ENCODE measurements around the gene ZNF701.
"Not testable (repeated sequence)": the region's sequence is repeated elsewhere in the genome, so short reads cannot be mapped to it uniquely, and the experiment has no call there.

The ZNF701 gene

DNA sequence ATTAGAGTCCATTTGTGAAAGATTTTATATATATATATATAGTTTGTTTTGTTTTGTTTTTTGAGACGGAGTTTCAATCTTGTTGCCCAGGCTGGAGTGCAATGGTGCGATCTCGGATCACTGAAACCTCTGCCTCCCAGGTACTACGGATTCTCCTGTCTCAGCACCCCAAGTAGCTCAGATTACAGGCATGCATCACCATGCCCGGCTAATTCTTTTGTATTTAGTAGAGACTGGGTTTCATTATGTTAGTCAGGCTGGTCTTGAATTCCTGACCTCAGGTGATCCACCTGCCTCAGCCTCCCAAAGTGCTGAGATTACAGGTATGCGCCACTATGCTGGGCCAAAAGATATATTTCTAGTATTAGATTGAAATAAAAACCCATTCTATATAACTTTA lies 4.0 kb upstream of the ZNF701 start:
- DNase-seq (ENCODE audit: low read depth in 2 of 2) = no peak

DNA sequence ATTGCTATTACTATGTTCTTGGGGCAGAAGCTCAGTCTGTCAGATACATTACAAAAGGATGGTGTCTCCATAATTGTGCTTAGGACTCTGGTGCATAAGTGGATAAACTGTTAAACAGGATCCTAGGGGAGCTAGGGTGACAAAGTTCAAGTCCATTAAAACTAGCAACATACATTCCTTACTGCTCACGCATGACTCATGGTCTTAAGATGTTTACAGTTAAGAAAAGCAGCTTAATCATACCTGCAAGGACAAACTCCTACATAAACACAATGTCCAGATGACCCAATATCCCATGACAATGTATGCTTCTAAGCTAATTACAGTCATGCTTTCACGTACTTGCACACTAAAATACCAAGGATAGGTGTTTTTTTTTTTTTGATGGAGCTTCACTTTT lies 3.5 kb upstream of the ZNF701 start:
- DNase-seq (ENCODE audit: low read depth in 2 of 2) = no peak

DNA sequence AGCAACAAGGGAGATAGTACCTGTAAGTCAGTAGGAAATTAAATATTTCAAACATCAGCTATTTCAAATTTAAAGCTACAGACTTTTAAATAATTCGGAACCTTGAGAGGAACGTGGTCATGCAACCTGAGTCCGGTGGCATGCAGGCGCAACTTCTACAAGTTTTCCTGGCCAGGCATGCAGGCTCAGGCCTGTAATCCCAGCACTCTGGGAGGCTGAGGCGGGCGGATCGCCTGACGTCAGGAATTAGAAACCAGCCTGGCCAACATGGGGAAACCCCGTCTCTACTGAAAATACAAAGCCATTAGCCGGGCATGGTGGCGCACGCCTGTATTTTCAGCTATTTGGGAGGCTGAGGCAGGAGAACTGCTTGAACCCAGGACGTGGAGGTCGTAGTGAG lies 2.2 kb upstream of the ZNF701 start:
- no peak for DNase-seq (ENCODE audit: low read depth in 2 of 2)

DNA sequence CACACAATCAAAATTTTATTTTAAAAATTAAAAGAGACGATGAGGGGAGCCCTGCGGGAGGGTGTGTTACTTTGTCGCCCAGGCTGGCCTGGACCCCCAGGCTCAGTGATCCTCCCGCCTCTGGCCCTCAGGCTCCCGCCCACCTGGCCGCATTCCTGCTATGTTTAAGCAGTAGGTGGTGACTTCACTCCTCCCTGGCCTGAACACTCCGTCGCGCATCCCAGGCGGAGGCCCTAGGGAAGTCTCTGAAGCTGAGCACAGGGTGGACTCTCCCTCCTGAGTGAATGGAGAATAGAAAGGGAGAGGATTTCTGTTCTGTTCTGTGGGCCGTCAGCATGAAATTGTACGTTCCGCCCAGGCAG lies 468 bp upstream of the ZNF701 start:
- not testable (repeated sequence) for DNase-seq (ENCODE audit: low read depth in 2 of 2)

DNA sequence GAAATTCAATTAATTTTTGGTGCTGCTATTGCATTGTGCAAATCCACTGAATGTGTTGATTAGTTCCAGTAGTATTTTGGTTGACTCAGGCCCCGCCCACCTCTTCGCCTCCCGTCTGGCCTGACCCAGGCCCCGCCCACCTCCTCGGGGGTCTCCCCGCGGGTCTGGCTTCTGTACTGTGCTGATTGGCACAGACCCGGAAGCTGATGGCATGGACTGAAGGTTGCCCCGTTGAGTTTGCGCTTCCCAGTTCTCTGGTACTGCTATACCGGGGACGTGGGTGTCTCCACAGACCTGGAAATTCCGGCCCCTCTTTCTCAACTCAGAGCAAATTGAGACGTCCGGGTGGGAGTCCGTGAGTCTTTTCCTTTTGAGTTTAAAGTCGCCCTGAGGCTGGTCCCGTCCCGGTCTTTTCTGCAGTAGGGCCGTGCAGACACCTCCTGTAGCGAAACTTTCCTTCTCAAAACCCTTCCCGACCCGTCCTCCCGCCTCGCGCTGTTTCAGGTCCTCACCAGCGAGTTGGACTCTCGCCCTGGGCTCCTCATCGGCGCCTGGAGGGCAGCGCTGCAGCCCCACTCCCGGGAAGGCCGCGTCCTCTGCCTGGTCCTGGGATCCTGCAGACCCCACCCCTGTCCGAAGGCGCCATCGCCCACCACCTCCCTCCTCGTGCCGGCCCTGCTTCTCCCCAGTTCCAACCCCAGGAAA lies 14.8 kb downstream of the ZNF701 start:
- DNase-seq (ENCODE audit: low read depth in 2 of 2) = no peak

DNA sequence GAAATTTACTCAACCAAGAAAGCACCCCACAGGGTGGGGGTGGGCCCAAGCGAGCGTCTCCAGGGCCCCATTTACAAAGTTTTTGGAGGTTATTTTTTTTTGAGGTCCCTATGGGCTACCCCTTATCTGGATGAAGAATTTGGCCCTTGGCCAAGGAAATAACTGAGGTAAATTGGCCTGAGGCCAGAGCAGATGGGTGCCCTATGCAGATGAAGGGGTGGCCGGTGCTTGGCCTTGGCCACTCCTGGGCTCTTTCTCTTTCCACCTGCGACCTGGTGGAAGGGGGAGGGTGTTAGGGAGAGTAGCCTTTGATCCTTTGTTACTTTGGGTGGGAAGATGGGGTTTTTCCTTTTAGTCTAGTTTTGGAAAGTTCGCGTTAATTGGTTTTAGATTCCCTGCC lies 15.5 kb downstream of the ZNF701 start:
- no peak for DNase-seq (ENCODE audit: low read depth in 2 of 2)

DNA sequence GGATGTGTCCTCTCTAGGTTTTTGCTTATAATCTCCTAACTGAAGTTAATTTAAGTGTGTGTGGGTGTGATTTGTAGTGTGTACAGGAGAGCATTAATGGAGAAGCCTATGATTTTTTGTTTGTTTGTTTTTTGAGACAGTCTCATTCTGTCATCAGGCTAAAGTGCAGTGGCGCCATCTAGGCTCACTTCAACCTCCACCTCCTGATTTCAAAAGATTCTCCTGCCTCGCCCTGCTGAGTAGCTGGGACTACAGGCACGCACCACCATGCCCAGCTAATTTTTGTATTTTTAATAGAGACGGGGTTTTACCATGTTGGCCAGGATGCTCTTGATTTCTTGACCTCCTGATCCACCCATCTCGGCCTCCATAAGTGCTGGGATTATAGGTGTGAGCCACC lies 20.6 kb downstream of the ZNF701 start:
- DNase-seq (ENCODE audit: low read depth in 2 of 2) = no peak

DNA sequence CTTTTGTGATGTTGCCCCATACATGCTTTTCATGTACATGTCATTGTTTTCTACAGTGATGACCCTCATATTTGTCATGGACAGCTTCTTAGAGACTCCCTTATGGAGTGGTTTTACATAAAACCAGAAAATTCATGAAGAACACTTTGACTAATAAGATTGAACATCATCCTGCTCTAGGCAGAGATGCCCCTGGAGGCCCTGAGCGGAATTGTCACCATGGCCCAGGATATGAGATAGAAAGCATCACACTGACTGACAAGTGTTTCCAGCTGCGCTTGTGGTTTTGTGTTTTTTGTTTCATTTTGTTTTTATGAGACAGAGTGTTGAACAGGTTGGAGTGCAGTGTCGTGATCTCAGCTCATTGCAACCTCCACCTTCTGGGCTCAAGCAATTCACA lies 22.2 kb downstream of the ZNF701 start:
- no peak for DNase-seq (ENCODE audit: low read depth in 2 of 2)

DNA sequence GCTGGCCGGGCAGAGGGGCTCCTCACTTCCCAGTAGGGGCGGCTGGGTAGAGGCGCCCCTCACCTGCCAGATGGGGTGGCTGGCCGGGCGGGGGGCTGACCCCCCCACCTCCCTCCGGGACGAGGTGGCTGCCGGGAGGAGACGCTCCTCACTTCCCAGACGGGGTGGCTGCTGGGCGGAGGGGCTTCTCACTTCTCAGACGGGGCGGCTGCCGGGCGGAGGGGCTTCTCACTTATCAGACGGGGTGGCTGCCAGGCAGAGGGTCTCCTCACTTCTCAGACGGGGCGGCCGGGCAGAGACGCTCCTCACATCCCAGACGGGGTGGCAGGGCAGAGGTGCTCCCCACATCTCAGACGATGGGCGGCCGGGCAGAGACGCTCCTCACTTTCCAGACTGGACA lies 23.4 kb downstream of the ZNF701 start:
- DNase-seq (ENCODE audit: low read depth in 2 of 2) = not testable (repeated sequence)

DNA sequence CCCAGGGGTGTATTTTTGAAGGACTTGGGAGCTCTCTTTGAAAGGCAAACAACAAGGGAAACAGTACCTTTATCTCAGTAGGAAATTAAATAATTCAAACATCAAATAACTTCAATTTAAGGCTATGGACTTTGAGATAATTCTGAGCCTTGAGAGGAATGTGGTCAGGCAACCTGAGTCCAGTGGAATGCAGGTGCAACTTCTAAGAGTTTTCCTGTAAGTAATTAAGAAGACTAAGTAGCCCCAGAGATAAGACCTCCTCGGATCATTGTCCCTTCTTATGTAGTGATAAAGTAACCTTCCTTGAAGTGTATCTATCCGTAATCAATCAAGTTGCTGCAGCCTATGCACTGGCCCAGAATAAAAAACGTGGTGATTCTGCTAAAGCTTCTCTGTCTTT lies 29.2 kb downstream of the ZNF701 start:
- DNase-seq (ENCODE audit: low read depth in 2 of 2) = no peak

DNA sequence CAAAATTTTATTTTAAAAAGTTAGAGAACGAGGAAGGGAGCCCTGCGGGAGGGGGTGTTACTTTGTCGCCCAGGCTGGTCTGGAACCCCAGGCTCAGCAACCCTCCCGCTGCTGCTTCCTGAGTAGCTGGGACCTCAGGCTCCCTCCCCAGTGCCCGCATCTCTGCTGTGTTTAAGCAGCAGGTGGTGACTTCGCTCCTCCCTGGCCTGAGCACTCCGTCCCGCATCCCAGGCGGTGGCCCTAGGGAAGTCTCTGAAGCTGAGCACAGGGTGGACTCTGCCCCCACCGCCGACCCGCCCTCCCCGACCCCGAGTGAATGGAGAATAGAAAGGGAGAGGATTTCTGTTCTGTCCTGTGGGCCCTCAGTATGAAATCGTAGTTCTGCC lies 30.5 kb downstream of the ZNF701 start:
- DNase-seq (ENCODE audit: low read depth in 2 of 2) = no peak

DNA sequence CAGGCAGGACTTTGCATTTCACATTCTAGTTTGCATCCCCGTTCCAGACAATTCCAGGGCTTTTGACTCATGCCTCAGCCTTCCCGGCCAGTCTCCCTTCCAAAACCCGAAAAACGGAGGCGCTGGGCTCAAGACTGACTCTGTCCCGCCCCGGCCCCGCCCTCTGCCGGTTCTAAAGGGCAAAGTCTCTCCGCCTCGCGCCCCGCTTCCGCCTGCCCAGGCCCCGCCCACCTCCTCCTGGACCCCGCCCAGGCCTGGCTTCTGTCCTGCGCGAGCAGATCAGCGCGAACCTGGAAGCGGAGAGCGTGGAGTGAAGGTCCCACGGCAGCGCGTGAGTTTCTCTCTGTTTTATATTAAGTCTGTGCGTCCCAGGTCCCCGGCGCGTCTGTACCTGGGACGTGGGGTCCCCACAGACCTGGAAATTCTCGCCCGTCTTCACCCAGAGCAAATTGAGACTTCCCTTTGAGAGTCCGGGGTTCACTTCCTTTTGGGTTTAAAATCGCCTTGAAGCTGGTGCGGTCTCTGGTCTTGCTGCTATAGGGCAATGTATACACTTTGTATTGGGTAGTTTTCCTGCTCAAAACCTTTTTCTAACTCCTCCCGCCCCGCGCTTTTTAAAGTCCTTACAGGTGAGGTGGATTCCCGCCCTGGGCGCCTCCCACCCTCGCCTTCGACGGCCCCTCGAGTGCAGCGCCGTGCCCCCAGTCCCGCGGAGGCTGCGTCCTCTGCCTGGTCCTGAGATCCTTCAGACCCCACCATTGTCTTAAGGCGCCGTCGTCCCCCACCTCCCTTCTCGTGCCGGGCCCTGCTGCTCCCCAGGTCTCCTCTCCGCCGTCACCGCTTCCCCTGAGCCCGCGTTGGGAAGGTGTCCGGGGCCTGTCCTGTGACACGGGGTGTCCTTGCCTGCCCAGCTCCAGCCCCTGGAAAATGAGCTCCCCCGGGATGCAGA lies 31.2 kb downstream of the ZNF701 start:
- DNase-seq (ENCODE audit: low read depth in 2 of 2) = peak; percentile 89 to 90

DNA sequence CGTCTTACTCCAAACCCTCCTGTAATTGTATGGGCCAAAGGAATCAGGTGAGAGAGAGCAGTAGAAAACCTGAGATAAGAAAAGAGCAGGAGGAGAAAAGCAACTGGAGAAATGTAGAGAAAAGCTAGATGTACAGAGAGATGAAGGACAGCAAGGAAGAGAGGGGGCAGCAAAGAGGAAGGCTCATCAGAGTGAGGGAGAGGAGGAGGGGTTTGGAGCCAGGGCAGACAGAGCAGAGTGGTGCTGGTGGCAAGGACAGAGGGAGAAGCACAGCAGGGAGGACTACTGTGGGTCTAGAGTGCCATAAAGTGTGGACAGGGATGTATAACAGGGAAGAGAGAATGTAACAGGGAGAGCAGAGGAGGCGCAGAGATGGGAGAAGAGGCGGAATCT lies 31.9 kb downstream of the ZNF701 start:
- not testable (repeated sequence) for DNase-seq (ENCODE audit: low read depth in 2 of 2)

DNA sequence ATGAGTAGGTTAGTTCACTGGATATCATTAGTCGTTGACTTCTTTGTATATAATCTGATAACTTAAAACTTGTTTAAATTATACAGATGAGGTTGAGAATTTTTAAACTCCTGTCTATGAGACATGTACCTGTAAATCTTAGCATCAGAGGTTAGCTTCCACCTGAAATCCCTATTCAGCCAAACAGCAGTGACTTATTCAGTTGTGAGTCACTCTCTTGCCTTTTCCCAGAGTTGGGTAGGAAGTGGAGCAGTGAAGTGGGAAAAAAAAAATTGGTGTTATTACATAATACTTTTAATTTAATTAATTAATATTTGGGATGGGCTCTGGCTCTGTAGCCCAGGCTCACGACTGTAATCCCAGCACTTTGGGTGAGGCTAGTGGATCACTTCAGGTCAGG lies 32.9 kb downstream of the ZNF701 start:
- DNase-seq (ENCODE audit: low read depth in 2 of 2) = no peak

DNA sequence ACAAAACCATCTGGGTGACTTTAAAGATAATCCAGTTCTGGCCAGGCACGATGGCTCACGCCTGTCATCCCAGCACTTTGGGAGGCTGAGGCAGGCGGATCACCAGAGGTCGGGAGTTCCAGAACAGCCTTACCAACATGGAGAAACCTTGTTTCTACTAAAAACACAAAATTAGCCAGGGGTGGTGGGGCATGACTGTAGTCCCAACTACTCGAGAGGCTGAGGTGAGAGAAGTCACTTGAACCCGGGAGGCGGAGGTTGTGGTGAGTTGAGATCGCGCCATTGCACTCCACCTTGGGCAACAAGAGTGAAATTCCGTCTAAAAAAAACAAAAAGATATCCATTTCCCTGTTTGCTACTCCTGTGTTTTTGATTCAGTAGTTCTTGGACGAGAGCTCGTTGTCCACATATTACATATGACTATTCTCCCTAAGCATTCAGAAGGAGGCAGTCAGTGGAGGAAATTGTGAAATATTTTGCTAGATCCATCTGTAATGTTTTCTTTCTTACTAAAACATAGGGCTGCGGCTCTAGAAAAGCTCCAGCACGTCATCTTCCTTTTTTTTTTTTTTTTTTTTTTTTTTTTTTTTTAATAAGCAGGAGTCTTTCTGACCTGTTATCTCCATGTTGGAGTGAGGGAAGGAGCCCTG lies 33.6 kb downstream of the ZNF701 start:
- DNase-seq (ENCODE audit: low read depth in 2 of 2) = no peak

DNA sequence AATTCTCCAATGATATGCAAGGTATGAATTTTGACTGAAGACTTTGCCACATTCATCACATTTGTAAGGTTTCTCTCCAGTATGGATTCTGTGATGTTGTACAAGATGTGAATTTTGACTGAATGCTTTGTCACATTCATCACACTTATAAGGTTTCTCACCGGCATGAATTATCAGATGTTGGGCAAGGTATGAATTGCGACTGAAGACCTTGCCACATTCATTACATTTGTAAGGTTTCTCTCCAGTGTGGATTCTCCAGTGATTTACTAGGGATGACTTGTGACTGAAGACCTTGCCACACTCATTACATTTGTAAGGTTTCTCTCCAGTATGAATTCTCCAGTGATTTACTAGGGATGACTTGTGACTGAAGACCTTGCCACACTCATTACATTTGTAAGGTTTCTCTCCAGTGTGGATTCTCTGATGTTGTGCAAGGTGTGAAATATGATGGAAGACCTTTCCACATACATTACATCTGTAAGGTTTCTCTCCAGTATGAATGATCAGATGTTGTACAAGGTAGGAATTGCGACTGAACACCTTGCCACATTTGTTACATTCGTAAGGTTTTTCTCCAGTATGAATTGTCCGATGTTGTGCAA lies 43.3 kb downstream of the ZNF701 start:
- no peak for DNase-seq (ENCODE audit: low read depth in 2 of 2)

DNA sequence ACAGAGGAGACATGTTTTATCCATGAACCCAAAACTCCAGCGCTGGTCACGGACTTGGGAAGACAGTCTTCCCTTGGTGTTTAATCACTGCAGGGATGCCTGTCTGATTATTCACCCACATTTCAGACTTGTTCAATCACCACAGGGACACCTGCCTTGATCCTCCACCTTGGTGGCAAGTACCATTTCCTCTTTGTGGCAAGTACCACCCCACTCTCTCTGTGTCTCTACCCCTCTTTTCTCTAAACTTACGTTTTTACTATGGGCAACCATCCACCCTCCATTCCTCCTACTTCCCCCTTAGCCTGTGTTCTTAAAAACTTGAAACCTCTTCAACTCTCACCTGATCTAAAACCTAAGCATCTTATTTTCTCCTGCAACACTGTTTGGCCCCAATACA lies 51.3 kb downstream of the ZNF701 start:
- DNase-seq (ENCODE audit: low read depth in 2 of 2) = no peak

DNA sequence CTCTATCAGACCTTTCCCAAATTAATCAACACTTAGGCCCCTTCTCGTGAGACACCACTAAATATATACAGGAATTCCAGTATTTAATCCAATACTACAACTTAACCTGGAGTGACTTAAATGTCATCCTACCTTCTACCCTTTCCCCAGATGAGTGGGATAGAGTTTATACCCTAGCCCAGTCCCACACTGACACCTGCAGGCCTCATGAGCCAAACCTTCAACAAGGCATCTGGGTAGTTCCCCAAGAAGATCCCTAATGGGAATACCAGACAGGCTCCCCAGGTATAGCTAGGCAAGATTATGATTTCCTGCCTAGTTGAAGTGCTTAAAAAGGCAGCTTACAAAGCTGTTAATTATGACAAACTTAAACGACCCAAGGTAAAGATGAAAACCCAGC lies 52.2 kb downstream of the ZNF701 start:
- no peak for DNase-seq (ENCODE audit: low read depth in 2 of 2)

DNA sequence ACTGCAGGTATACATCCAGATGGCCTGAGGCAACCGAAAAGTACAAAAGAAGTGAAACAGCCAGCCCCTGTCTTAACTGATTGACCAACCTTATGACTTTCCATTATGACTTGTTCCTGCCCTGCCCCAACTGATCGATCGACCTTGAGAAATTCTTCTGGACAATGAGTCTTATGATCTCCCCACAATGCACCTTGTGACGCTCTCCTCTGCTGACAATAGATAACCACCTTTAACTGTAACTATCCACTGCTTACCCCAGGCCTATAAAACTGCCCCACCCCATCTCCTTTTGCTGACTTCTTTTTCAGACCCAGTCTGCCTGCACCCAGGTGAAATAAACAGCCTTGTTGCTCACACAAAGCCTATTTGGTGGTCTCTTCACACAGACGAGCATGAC lies 56.8 kb downstream of the ZNF701 start:
- DNase-seq (ENCODE audit: low read depth in 2 of 2) = no peak

DNA sequence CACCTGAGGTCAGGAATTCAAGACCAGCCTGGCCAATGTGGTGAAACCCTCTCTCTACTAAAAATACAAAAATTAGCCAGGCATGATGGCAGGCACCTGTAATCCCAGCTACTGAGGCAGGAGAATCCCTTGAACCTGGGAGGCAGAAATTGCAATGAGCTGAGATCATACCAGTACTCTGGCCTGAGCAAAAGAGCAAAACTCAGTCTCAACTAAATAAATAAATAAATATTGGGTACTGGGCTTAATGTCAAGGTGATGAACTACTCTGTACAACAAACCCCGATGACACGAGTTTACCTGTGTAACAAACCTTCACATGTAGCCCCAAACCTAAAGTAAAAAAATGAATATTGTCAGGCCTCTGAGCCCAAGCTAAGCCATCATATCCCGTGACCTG lies 57.4 kb downstream of the ZNF701 start:
- DNase-seq (ENCODE audit: low read depth in 2 of 2) = not testable (repeated sequence)

DNA sequence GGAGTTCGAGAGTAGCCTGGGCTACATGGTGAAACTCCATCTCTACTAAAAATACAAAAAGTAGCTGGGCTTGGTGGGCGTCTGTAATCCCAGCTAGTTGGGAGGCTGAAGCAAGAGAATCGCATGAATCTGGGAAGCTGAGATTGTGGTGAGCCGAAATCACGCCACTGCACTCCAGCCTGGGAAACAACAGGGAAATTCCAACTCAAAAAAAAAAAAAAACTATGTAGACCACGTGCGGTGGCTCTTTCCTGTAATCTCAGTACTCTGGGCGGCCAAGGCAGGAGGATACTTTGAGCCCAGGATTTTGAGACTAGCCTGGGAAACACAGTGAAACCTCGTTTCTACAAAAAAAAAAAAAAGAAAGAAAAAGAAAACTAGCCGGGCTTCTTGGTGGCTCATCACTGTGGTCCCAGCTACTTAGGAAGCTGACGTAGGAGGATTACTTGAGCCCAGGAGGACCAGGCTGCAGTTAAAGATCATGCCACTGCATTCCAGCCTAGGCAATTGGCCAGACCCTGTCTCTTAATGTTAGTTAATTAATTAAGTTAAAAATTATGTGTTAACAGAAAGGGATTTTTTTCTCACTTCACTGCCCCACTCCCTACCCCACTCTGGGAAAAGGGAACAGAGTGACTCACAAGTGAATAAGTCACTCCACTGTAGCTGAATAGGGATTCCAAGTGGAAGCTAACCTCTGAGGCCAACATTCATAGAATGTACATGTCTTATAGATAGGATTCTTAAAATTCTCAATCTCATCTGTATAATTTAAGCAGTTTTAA lies 65.9 kb downstream of the ZNF701 start:
- DNase-seq (ENCODE audit: low read depth in 2 of 2) = no peak
